A549 (cell line): ENCODE data around the gene TTYH3.

Source experiments
- BHLHE40 ChIP-seq: IDR thresholded peaks from 2 replicates; pipeline ENCODE4 v1.6.1; 2012; ENCODE audit warnings: low read depth, low read length, inconsistent platforms
- KDM5A ChIP-seq: fragments of 200-600 bp; sonication (generic); IDR thresholded peaks from 2 replicates; pipeline ENCODE4 v1.6.1; 2016; ENCODE audit warnings: antibody characterized with exemption, mild to moderate bottlenecking
- MYC ChIP-seq: IDR thresholded peaks from 2 replicates; pipeline ENCODE4 v1.6.1; 2012; ENCODE audit warnings: mild to moderate bottlenecking, inconsistent platforms, low read length, improper control_type of control experiment, borderline replicate concordance
- ZNF302 ChIP-seq: fragments of 250-450 bp; sonication (Bioruptor Pico); IDR thresholded peaks from 2 replicates; pipeline ENCODE4 v1.9.0; 2021; ENCODE audit warnings: inconsistent platforms, mild to moderate bottlenecking, moderate library complexity
- TF ChIP-seq, protein P1 (sequence below): fragments of >200 bp; sonication (Bioruptor Twin); formaldehyde crosslinking; IDR thresholded peaks from 3 replicates; pipeline ENCODE4 v1.5.1; 2016
- TF ChIP-seq, protein P2 (sequence below): fragments of 450-650 bp; IDR thresholded peaks from 2 replicates; pipeline ENCODE4 v1.6.1; 2014; ENCODE audit warnings: antibody characterized with exemption
- TF ChIP-seq, protein P3 (sequence below): IDR thresholded peaks from 2 replicates; pipeline ENCODE4 v1.6.1; 2012

DNA sequence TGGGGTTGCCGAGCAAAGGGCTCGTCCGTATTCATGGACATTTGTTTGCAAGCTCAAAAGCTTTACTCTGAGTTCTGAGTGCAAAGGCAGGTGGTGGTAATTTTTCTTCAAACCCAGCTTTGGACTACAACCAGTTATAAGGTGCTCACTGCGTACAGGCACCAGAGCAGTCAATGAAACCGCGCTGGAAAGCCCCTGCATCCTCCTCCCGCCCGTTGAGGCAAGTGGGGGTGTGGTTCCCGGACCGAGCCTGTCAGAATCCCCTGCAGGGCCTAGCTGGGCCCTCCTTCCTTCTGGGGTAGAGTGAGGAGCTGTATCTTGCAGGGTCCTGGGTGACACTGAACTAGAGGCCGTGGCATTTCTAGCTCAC, 78.5 kb downstream of the TTYH3 start:
- no peak for TF ChIP-seq KDM5A
- TF ChIP-seq, protein P1, sequence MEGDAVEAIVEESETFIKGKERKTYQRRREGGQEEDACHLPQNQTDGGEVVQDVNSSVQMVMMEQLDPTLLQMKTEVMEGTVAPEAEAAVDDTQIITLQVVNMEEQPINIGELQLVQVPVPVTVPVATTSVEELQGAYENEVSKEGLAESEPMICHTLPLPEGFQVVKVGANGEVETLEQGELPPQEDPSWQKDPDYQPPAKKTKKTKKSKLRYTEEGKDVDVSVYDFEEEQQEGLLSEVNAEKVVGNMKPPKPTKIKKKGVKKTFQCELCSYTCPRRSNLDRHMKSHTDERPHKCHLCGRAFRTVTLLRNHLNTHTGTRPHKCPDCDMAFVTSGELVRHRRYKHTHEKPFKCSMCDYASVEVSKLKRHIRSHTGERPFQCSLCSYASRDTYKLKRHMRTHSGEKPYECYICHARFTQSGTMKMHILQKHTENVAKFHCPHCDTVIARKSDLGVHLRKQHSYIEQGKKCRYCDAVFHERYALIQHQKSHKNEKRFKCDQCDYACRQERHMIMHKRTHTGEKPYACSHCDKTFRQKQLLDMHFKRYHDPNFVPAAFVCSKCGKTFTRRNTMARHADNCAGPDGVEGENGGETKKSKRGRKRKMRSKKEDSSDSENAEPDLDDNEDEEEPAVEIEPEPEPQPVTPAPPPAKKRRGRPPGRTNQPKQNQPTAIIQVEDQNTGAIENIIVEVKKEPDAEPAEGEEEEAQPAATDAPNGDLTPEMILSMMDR: no peak
- TF ChIP-seq MYC: no peak
- no peak for TF ChIP-seq BHLHE40
- TF ChIP-seq, protein P2, sequence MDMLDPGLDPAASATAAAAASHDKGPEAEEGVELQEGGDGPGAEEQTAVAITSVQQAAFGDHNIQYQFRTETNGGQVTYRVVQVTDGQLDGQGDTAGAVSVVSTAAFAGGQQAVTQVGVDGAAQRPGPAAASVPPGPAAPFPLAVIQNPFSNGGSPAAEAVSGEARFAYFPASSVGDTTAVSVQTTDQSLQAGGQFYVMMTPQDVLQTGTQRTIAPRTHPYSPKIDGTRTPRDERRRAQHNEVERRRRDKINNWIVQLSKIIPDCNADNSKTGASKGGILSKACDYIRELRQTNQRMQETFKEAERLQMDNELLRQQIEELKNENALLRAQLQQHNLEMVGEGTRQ: no peak
- no peak for TF ChIP-seq ZNF302 (CRISPR knock-in tag)
- TF ChIP-seq, protein P3, sequence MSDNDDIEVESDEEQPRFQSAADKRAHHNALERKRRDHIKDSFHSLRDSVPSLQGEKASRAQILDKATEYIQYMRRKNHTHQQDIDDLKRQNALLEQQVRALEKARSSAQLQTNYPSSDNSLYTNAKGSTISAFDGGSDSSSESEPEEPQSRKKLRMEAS: no peak
